GM12878 (cell line): Measurements from ENCODE around the gene TTLL6. TPM values are rescaled to one million over a fixed set of nuclear protein-coding genes. Genes with fewer than 3 reads are reported as not detected.
A peak's percentile ranks its signal among the peaks of the same experiment; 100 is the strongest.

Experiments used
- ATAC-seq: fragments of 200-7000 bp; cut with Tn5 transposase; 3 replicates; pipeline ENCODE4 v1.9.1; 2020; ENCODE audit warnings: mild to moderate bottlenecking, moderate library complexity
- BruUV-seq: library from RNA; stranded (reverse); fragments of 400-500 nt; replicated peaks from 2 replicates; lab custom pipeline; 2021; lab: Mats Ljungman, UMichigan
- CTCF ChIA-PET: fragments of 300-600 bp; sonication (Branson Sonifier 250); formaldehyde crosslinking; extraction: SDS; loops from one replicate; lab custom pipeline; 2021; ENCODE audit warnings: inconsistent platforms; lab: Yijun Ruan, JAX
- POLR2A ChIA-PET: fragments of 350-600 bp; formaldehyde crosslinking; extraction: SDS; loops from one replicate; lab custom pipeline; 2021; ENCODE audit warnings: inconsistent platforms; lab: Charles Lee
- RAD21 ChIA-PET: fragments of 300-600 bp; sonication (Branson Sonifier 250); formaldehyde crosslinking; loops from one replicate; lab custom pipeline; 2023; ENCODE audit warnings: antibody characterized with exemption; ENCODE audit not compliant: unreplicated experiment; lab: Charles Lee
- SMC1A ChIA-PET: fragments of 300-600 bp; sonication (Branson Sonifier 250); formaldehyde crosslinking; loops from one replicate; lab custom pipeline; 2023; ENCODE audit not compliant: unreplicated experiment, uncharacterized antibody; lab: Charles Lee
- DNase-seq: peaks from one replicate; pipeline ENCODE4 v3.0.0-alpha.2; 2011; ENCODE audit warnings: low read depth, low spot score
- FAIRE-seq: peaks from 3 replicates; lab custom pipeline; 2011; peaks lifted over from hg19 to GRCh38; lab: Jason Lieb, UNC
- H2AFZ ChIP-seq: 2 replicates; pipeline ENCODE4 v1.6.0; 2011; ENCODE audit warnings: low read depth, low read length, control low read depth; ENCODE audit not compliant: control insufficient read depth
- H3K27ac ChIP-seq: 2 replicates; pipeline ENCODE4 v1.5.1; 2011; ENCODE audit warnings: control low read depth; ENCODE audit not compliant: control insufficient read depth, insufficient read depth
- H3K27me3 ChIP-seq, 2 experiments: replicated peaks in 1 of 2; 2 replicates each; pipeline versions ENCODE4 v1.6.0 to v1.6.1; 2011; ENCODE audit warnings: low read length in 1 of 2; ENCODE audit not compliant: control insufficient read depth in 2 of 2, insufficient read depth in 2 of 2
- H3K36me3 ChIP-seq, 2 experiments: 2 replicates each; pipeline ENCODE4 v1.5.1; 2011; ENCODE audit warnings: low read length in 1 of 2; ENCODE audit not compliant: control insufficient read depth in 2 of 2, insufficient read depth in 2 of 2
- H3K4me1 ChIP-seq: 2 replicates; pipeline ENCODE4 v1.6.1; 2011; ENCODE audit warnings: mild to moderate bottlenecking, low read length, moderate library complexity, mixed read lengths; ENCODE audit not compliant: control insufficient read depth, insufficient read depth
- H3K4me2 ChIP-seq: 2 replicates; pipeline ENCODE4 v1.6.0; 2011; ENCODE audit warnings: control low read depth; ENCODE audit not compliant: control insufficient read depth, insufficient read depth
- H3K4me3 ChIP-seq: fragments of 200-600 bp; sonication (generic); 2 replicates; pipeline ENCODE4 v1.5.1; 2016
- H3K79me2 ChIP-seq: 2 replicates; pipeline ENCODE4 v1.6.0; 2011; ENCODE audit warnings: low read length; ENCODE audit not compliant: control insufficient read depth, insufficient read depth
- H3K9ac ChIP-seq: 2 replicates; pipeline ENCODE4 v1.8.0; 2011; ENCODE audit warnings: low read length, control low read depth, mixed read lengths; ENCODE audit not compliant: control insufficient read depth, insufficient read depth
- H3K9me3 ChIP-seq: replicated peaks from 3 replicates; pipeline ENCODE4 v1.5.1; 2011; ENCODE audit warnings: mild to moderate bottlenecking, low read length; ENCODE audit not compliant: control insufficient read depth, insufficient read depth
- H4K20me1 ChIP-seq: 2 replicates; pipeline ENCODE4 v1.6.0; 2011; ENCODE audit not compliant: control insufficient read depth, insufficient read depth
- GATAD2B ChIP-seq: fragments of 450-650 bp; conservative IDR thresholded peaks from 2 replicates; pipeline ENCODE4 v1.6.1; 2017; ENCODE audit warnings: low read depth, mild to moderate bottlenecking, moderate library complexity
- JUNB ChIP-seq: IDR thresholded peaks from 2 replicates; pipeline ENCODE4 v1.6.1; 2016; ENCODE audit warnings: antibody characterized with exemption, mild to moderate bottlenecking
- NFYB ChIP-seq: IDR thresholded peaks from 2 replicates; pipeline ENCODE4 v1.6.1; 2011; ENCODE audit warnings: low read depth, mild to moderate bottlenecking, low read length, improper control_type of control experiment, moderate library complexity; ENCODE audit not compliant: insufficient read depth
- NR2F1 ChIP-seq: fragments of 450-650 bp; conservative IDR thresholded peaks from 2 replicates; pipeline ENCODE4 v1.6.1; 2017; ENCODE audit warnings: mild to moderate bottlenecking
- RUNX3 ChIP-seq: IDR thresholded peaks from 2 replicates; pipeline ENCODE4 v1.6.1; 2012; ENCODE audit warnings: low read length, inconsistent platforms
- WGBS: methylation state at CpG from one replicate; pipeline ENCODE4 v1.1.6; 2016; ENCODE audit warnings: low lambda C conversion rate; ENCODE audit not compliant: insufficient replicate concordance, insufficient coverage; ENCODE audit errors: missing lambda C conversion rate; 5-methylcytosine and 5-hydroxymethylcytosine counted together
- in situ Hi-C: fragments of 300-500 bp; cut with MboI; formaldehyde crosslinking; loops from 9 replicates; pipeline ENCODE4 v1.14.3; 2018; ENCODE audit warnings: mixed read lengths
- intact Hi-C: fragments of 100-400 bp; cut with micrococcal nuclease; formaldehyde crosslinking; loops from one replicate; pipeline ENCODE4 v1.14.2; 2022; ENCODE audit not compliant: unreplicated experiment
- polyA plus RNA-seq, 11 experiments: library from polyadenylated mRNA; depleted of rRNA in 4 of 11; unstranded in 6 of 11; stranded (reverse) in 5 of 11; fragments of >200 nt; fragmentation: Nextera tagmentation in 4 of 11; fragmentation: Illumina TruSeq in 1 of 11; extraction: Ambion mirVana in 4 of 11; extraction: Trizol in 1 of 11; gene quantifications; 1 replicate in 1 of 11; 2 replicates in 10 of 11; pipeline versions ENCODE4 v1.2.1 to v1.2.3, GENCODE V29; 2011 to 2016; ENCODE audit warnings: inconsistent platforms in 2 of 11, missing spikeins in 2 of 11, low read depth in 1 of 11
- total RNA-seq, 4 experiments: library from RNA; depleted of rRNA in 3 of 4; stranded (reverse); fragments of >200 nt in 3 of 4; fragmentation: Illumina TruSeq in 1 of 4; extraction: Trizol in 1 of 4; gene quantifications; 2 replicates each; pipeline versions ENCODE4 v1.2.1 to v1.2.3, GENCODE V29; 2013 to 2021

The TTLL6 gene
- total and polyA plus RNA-seq, 10 of the 15 experiments (the other 5 are each of a cell fraction or from before 2014, with no cell fraction given), result 0.06 to 0.36 (median 0.13) TPM; not detected in 4

- 0 out of 2 replicates have a peak, but pooled peaks have one; percentile 13 for TF ChIP-seq JUNB
- TF ChIP-seq NR2F1, result peak; percentile 39; the same call in 1 of the 2 replicates
- peak; percentile 93 for TF ChIP-seq RUNX3
These were observed 20.4 kb upstream of the TTLL6 start (continued) for GRCh38 chr17:48837458-48837857.

GRCh38 chr17:48835971-48836370, 18.9 kb upstream of the TTLL6 start:
- TF ChIP-seq NFYB (no peak), GATAD2B (0 out of 2 replicates have a peak, but pooled peaks have one; percentile 23)
- Histone ChIP-seq H4K20me1 (no peaks in the 10 kb centered on the region), H3K9me3 (no peaks in the 10 kb centered on the region; the same call in 2 of the 3 replicates), H3K79me2 (peaks cover 65% of the 10 kb centered on the region), H3K36me3 (peaks cover 0 to 5% of the 10 kb centered on the region in 2 experiments; a peak in 2 of 4 replicates), H3K9ac (no peak overlapping the region), H2AFZ (no peak overlapping the region), H3K4me2 (peak overlapping the region; percentile 77), H3K4me3 (peak overlapping the region; percentile 46; the same call in 1 of the 2 replicates), H3K27me3 (no peaks in the 10 kb centered on the region), H3K27ac (peak overlapping the region; percentile 53; the same call in 1 of the 2 replicates), H3K4me1 (peaks cover 53% of the 10 kb centered on the region)
- DNase-seq, result no peak
- ChIA-PET SMC1A (interaction anchor here (0.6 to 3.2 kb wide), 11 partner anchors 11 to 395 kb away, joined by 3 to 24 read pairs (median 6); partner anchors contain the start of gene ATP5MC1), POLR2A (interaction anchor here (0.7 to 1.4 kb wide), 6 partner anchors 13 to 727 kb away, joined by 3 to 6 read pairs (median 3); no protein-coding TSS in a partner anchor), RAD21 (interaction anchor here (1.0 to 2.0 kb wide), 9 partner anchors 8 to 157 kb away, joined by 3 to 13 read pairs (median 5); partner anchors contain the start of genes SNF8 and TTLL6), CTCF (interaction anchor here (1.3 to 15.9 kb wide), 6 partner anchors 23 to 49 kb away, joined by 3 to 132 read pairs (median 9); partner anchors contain the start of gene TTLL6)
- BruUV-seq, result no TSS peak
- in situ Hi-C loops (no loop called here), intact Hi-C loops (no loop called here)
- 5% methylated on average over 2 of the region's 2 CpGs for WGBS
- peak; percentile 53 for ATAC-seq
- FAIRE-seq, result no peak
